ENCODE measurements around the gene CLEC6A. TPM values are rescaled to one million over a fixed set of nuclear protein-coding genes. Genes with fewer than 3 reads are reported as not detected.
"Not testable (repeated sequence)": the region's sequence is repeated elsewhere in the genome, so short reads cannot be mapped to it uniquely, and the experiment has no call there.

CLEC6A gene
- total RNA-seq, result not detected

GRCh38 chr12:8455727-8456360 lies at the start of gene CLEC6A:
Gene CLEC6A, plus strand, starts transcription at chr12:8455962. Its CDS starts 150 bp downstream, at chr12:8456112.
- DNase-seq (ENCODE audit: low spot score), result no peak
- no peak for ATAC-seq

GRCh38 chr12:8419576-8419975 lies 36.2 kb upstream of the CLEC6A start:
- not testable (repeated sequence) for ATAC-seq; DNase-seq (ENCODE audit: low spot score)

- no peak for ATAC-seq
- DNase-seq (ENCODE audit: low spot score), result no peak
Measured at GRCh38 chr12:8420506-8420905, 35.3 kb upstream of the CLEC6A start.

GRCh38 chr12:8444536-8445278 lies 11.1 kb upstream of the CLEC6A start:
- DNase-seq (ENCODE audit: low spot score); ATAC-seq: not testable (repeated sequence)

GRCh38 chr12:8445731-8446130 lies 10.0 kb upstream of the CLEC6A start:
- ATAC-seq, result no peak
- DNase-seq (ENCODE audit: low spot score), result no peak

- DNase-seq (ENCODE audit: low spot score) (no peak), ATAC-seq (no peak)
Measured at GRCh38 chr12:8446642-8447547, 8.9 kb upstream of the CLEC6A start.

GRCh38 chr12:8449355-8449859 lies 6.4 kb upstream of the CLEC6A start:
- DNase-seq (ENCODE audit: low spot score), result no peak

GRCh38 chr12:8452036-8452435 lies 3.7 kb upstream of the CLEC6A start:
- ATAC-seq (no peak), DNase-seq (ENCODE audit: low spot score) (no peak)

More at GRCh38 chr12:8449355-8449859, 6.4 kb upstream of the CLEC6A start:
- ATAC-seq, result no peak

GRCh38 chr12:8453021-8453513 lies 2.7 kb upstream of the CLEC6A start:
- ATAC-seq (no peak), DNase-seq (ENCODE audit: low spot score) (no peak)

- DNase-seq (ENCODE audit: low spot score), result no peak
- no peak for ATAC-seq
Measured at GRCh38 chr12:8453796-8454195, 2.0 kb upstream of the CLEC6A start.

- ATAC-seq (no peak), DNase-seq (ENCODE audit: low spot score) (no peak)
Measured at GRCh38 chr12:8455271-8455670, 491 bp upstream of the CLEC6A start.

- DNase-seq (ENCODE audit: low spot score), result no peak
- no peak for ATAC-seq
Measured at GRCh38 chr12:8461426-8461825, 5.7 kb downstream of the CLEC6A start.

GRCh38 chr12:8465301-8465996 lies 9.7 kb downstream of the CLEC6A start:
- DNase-seq (ENCODE audit: low spot score) (no peak), ATAC-seq (no peak)

GRCh38 chr12:8466241-8466640 lies 10.5 kb downstream of the CLEC6A start:
- DNase-seq (ENCODE audit: low spot score) (no peak), ATAC-seq (no peak)

- no peak for ATAC-seq
- no peak for DNase-seq (ENCODE audit: low spot score)
Measured at GRCh38 chr12:8471090-8471489, 15.3 kb downstream of the CLEC6A start.

GRCh38 chr12:8475508-8476203 lies 19.9 kb downstream of the CLEC6A start:
- no peak for DNase-seq (ENCODE audit: low spot score)

GRCh38 chr12:8482571-8483061 lies 26.9 kb downstream of the CLEC6A start:
- DNase-seq (ENCODE audit: low spot score) (no peak), ATAC-seq (no peak)

More at GRCh38 chr12:8475508-8476203, 19.9 kb downstream of the CLEC6A start:
- ATAC-seq, result no peak

GRCh38 chr12:8483079-8483478 lies 27.3 kb downstream of the CLEC6A start:
- ATAC-seq, result no peak
- no peak for DNase-seq (ENCODE audit: low spot score)

Data from left lobe of liver (tissue), 2 donors.